NCI-H1417 treated with DMSO at 0.1 percent for 48 hours (cell line): Measurements from ENCODE around the gene MYO18B.
"Not testable (repeated sequence)": the region's sequence is repeated elsewhere in the genome, so short reads cannot be mapped to it uniquely, and the experiment has no call there.

Experiments
- DNase-seq: peaks from one replicate; lab custom pipeline; 2025; lab: John Stamatoyannopoulos, UW

The MYO18B gene, protein sequence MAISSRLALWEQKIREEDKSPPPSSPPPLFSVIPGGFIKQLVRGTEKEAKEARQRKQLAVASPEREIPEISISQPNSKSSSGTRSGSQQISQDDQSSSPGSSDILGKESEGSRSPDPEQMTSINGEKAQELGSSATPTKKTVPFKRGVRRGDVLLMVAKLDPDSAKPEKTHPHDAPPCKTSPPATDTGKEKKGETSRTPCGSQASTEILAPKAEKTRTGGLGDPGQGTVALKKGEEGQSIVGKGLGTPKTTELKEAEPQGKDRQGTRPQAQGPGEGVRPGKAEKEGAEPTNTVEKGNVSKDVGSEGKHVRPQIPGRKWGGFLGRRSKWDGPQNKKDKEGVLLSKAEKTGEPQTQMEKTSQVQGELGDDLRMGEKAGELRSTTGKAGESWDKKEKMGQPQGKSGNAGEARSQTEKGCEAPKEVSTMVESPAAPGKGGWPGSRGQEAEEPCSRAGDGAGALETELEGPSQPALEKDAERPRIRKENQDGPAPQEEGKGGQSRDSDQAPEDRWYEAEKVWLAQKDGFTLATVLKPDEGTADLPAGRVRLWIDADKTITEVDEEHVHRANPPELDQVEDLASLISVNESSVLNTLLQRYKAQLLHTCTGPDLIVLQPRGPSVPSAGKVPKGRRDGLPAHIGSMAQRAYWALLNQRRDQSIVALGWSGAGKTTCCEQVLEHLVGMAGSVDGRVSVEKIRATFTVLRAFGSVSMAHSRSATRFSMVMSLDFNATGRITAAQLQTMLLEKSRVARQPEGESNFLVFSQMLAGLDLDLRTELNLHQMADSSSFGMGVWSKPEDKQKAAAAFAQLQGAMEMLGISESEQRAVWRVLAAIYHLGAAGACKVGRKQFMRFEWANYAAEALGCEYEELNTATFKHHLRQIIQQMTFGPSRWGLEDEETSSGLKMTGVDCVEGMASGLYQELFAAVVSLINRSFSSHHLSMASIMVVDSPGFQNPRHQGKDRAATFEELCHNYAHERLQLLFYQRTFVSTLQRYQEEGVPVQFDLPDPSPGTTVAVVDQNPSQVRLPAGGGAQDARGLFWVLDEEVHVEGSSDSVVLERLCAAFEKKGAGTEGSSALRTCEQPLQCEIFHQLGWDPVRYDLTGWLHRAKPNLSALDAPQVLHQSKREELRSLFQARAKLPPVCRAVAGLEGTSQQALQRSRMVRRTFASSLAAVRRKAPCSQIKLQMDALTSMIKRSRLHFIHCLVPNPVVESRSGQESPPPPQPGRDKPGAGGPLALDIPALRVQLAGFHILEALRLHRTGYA (N-terminal part only)

DNA sequence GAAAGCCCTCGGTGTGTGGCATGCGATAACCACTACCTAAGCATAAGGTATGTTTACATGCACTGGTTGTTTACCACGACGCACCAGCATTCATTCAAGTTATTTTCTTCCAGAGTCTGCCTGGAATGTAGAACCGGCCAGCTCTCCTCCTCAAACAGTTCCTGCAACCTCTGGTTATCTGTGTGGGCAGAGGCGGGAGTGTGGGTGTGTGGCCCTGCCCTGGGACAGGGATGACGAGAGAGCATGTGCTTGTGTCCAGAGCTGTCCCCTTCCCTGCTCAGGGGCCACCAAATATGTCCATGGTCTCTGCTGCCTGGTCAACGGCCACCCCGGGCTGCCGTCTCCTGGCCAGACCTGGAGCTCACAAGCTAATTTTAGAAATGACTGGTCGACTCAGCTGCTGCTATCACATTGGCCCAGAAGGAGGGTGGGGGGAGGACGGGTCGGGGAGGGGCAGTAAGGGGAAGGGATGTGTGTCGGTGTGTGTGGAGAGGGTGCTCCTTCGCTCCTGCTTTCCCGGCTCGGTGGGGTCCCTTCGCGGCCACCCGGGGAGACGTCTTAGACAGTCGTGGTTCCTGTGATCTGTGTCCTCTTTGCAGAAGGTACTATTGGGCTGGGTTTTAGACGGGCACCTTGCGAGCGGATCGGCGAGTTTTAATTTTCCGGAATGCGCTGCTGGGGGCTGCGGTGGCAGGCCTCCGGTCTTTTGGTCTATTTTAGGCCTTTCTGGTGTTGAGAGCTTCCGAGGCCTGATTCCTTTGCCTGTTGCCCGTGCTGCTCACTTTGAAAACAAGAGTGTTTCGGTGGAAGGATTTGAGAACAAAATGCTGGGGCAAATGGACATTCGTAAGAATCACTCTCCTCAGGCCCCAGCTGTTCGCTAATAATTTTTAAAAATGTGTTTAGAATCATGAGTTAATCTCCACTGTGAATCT, at the start of gene MYO18B:
MYO18B (plus strand) TSS at position 497 of the 935 bp plus-strand sequence. CDS start 18,905 bp downstream, outside the sequence.
- DNase-seq, result no peak

DNA sequence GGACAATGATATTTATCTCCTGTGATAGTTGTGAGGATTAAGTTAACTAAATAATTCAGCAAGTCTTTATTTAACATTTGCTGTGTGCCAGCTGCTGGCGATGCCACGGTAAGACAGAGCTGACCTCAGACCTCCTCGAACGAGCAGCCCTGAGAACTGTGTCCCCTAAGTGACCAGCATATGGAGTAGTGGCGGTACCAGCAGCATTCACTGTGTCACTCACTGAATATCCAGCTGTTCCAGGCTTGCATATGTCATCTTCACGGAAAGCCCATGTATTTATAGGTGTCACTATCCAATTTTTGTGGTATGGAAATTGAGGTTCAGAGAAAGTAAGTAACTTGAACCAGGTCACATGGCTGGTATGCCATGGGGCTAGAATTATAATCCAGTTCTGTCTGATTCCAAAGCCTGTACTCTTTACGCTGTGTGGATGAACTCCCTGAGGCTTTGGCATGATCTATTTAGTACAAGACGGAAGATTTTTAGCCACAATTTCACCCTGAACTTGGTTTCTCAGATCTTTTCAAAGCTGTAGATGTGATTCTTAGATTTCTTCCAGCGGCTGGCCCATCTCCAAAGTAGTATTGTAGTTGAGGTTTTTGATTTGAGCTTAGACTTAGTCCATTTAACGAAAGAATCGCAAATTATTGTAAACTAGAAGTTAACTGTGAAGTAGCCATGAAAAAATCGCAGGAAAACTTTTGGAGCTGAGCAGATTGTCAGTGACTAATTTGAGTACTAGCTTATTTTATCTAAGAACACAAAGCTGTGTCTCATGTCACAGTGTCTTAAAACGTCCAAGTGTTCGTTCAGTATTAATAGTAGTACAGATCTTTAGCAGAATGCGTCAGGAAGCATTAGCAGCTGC, 49.4 kb upstream of the MYO18B start:
- no peak for DNase-seq

DNA sequence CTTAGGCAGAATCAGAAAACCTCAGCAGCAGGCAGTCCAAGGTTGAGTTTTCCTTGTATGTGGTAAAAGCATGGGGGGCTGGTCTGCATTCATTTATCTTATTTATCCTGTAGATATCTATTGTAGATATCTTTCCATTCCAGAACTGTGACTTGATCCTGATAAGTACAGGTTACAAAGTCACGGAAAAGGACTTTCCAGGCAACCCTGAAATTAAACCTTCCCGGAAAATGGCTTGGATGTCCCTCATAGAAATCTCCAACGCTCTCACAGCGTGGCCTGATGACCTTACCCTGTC, 48.8 kb upstream of the MYO18B start:
- DNase-seq, result no peak

DNA sequence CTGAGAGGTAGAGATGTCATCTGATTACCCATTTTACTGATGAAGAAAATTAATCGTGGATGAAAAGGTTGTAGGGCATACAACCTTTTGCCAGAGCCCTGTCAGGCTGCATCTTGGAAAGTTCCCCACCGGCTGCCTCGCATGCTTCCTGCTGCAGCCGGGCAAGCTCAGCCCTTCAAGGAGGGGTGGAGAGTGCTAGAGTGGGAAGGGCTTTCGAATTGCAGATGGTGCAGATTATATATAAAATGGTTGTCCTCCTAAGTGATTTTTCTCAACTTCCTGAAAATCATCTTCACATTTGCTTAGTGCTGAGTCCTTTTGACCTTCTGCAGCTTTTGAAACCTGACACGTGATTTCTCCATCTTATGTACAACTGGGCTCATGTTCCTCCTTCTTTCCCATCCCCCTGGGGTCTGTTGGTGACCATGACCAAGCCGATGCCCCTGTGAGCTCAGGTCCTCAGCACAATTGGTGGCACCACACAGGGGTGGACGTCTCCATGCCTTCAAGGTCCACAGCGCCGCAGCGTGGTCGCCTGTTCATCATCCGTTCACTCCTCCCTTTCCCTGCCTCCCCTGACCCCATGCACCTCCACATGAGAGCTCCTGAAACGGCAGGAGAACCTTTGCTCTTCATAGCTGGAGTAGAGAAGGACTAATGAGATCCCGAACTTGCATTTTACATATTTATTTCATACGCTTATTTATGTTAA, 47.6 kb upstream of the MYO18B start:
- no peak for DNase-seq

DNA sequence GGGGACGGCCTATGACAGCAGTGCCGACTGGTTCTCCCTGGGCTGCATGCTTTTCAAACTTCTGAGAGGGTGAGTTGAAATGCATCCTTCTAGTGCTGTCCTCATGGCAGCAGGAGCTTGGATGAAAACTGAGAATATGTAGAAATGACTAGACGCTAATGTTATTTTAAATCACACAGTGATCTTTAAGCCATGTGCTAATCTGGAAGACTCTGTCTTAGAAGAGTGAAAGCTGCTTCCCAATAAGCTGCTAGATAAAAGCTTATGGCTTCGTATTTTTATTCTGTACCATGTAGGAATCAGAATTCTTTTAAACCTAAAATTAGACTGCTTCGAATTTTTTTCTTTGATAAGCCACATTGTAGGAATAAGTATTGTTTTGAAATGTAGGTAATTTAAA, 46.8 kb upstream of the MYO18B start:
- no peak for DNase-seq

DNA sequence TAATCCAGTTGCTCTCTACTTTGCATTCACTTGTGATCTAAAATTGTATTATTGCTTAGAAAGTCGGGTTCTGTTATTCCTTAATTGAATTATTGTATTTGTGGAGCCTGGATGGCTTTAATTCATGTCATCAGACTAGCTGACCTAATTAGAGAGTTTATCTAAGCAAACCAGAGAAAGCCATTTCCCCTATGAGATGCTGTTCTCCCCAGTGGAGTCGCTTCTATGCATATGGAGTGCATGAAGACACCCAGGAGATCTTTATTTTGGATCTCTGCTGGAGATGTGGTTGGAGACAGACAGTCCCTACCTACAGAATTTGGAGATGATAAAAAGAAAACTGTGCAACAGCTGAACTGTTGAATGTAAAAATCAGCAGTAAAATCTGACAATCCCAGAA, 45.2 kb upstream of the MYO18B start:
- DNase-seq, result no peak

DNA sequence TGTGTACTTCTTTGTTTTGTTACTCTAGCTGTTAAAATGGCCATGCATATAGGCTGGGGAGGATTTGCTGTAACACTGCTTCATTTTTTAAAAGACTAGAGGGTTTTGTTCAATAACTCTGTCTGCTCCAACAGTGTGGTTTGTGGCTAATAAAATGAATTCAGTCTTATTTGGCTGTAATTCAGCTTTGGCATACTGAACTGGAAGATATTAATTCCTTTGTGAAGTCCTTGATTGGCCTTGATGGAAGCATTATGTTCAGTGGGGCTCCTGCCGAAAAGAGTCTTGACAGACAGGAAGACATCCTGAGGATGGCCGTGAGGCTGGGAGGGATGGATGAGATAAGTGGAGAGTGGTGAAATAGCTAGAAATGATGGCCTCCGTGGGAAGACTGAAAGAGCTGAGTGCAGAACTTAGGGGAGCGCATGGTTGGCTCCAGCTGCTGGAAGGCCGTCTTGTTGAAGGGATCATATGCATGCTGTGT, 44.8 kb upstream of the MYO18B start:
- DNase-seq, result no peak

DNA sequence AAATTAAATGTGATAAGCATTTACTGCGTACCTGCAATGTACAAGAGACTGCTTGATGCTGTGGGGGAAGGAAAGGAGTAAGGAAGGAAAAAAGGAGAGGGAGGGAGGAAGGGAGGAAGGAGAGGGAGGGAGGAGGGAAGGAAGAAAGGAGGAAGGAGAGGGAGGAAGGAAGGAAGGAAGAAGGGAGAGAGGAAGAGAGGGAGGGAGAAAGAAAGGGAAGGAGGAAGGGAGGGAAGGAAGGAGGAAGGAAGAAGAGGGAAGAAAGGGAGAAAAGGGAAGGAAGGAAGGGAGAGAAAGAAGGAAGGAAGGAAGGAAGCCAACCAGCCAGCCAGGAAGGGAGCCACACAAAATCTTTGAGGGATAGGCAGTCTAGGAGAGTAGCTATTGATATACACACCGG, 44.0 kb upstream of the MYO18B start:
- no peak for DNase-seq

DNA sequence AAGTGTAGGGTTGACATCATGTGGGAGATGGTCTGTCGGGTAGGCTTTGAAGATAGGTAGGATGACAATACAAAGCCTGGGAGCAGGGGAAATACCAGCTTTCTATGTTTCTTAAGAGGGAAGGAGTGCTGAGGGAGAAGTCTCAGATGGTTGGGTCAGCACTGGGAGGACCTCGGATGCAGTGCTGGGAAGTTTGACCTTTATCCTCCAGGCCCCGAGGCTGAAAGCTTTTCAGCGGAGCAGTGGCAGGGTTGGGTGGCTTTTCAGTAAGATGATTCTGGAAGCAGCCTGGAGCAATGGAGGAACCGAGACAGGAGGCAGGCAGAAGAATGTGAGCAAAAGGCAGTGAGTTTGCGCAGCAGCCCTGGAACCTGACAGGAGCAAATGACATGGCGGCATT, 43.5 kb upstream of the MYO18B start:
- no peak for DNase-seq

DNA sequence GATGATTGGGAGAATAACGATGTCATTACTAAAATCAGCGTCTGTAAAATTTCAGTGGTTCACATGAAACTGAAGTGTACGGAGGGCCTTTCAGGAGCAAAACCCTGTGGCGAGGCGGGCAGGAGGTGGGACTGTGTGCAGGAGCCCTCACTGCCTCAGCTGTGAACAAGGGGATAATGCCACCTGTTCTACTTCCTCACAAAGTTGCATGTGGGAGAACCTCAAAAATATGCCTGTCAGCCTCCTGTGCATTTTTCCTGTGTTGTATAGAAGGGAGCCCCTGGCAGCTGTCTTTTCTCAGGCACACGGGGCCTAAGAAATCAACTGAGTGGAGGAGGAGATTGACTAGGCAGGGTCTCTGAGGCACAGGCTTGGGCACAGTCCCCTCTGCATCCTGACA, 43.0 kb upstream of the MYO18B start:
- DNase-seq, result no peak

DNA sequence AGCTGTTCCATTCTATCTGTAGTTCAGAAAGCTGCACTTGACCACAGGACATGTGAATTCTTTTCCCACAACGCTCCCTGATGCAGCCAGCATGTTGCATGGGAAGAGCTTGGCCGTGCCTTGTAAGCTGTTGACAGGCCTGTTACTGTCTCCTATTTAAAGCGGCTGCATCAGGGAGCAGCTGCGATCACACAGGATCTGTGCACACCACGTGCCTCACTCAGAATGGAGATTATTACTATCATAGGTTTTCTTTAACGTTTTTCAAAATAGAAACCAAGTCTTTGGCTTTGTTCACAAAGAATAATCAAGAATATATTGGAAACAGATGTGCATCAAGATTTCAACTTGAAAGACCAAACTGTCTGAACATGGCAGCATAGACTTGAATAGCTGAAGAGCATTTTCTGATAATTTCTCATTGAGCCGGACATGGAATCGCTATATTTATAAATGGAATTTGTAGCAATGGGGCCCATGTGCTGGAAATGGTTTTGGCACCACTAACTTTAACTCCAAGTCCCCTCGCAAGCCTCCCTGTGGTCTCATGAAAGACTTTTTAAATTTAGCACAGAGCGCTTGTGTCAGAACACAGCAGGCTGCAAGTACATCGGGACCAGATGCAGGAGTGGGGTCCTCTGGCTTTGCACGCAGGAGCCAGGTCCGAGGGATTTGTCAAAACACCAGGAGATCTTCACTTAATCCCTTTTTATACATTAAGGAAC, 40.8 kb upstream of the MYO18B start:
- DNase-seq, result no peak

DNA sequence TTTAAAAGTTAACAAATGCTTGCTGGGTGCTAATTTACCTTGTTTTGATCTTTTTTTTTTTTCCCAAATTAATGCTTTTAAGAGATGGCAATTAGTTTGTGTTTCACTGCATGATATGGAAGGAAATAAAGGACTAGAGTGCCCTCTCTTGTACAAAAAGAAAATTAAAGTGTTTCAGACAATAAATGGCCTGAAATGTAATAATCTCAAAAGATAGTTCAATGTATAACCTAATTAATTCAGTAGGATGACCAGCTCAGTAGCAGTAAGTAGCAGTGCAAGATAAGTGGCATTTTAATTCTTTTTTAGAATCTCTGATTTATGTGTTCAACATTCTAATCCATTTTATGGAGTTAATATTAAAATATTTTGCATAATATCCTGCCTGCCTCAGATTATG, 39.9 kb upstream of the MYO18B start:
- no peak for DNase-seq

DNA sequence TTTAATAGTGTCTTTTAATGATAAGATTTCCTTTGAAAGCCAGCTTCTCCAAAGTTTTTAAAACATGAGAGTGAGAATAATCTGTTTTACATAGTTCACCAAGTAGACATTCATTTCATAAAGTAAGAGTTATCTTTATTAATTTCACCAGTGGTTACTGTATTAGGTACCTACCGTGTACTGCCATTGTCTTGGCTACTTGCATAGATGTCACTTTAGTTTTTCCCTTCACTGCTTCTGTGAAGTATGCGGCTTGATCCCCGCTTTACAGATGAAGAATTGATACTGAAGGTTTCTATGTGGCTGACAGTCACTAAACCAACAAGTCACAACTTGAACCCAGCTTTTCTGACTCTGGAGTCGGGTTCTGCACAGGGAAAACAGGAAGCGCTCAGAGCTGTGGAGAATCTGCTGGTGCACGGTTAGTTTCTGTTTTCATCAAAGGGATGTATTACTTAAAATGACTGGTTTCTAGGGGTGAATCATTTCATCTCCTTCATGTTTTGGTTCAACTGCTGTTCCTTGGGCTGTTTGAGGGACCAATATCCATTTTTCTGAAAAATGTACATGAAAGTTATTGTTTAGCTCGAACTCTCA, 39.3 kb upstream of the MYO18B start:
- no peak for DNase-seq

DNA sequence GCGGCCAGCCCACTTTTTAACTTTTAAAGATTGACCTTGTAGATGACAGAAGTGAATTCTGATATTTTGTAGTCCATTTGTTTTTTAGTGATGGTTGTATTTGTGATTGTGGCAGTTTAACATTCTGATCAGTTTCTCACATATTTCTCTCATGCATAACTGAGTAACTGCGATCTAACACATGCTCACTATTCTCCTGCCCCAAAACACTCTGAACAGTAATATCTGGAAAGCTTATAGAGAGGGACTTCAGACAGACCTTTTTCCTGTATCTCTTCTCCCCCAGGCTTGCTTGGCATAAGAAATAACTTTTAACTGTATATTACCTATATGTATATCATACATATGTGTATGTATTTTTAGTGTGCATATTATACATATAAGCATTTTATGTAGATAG, 37.3 kb upstream of the MYO18B start:
- no peak for DNase-seq

DNA sequence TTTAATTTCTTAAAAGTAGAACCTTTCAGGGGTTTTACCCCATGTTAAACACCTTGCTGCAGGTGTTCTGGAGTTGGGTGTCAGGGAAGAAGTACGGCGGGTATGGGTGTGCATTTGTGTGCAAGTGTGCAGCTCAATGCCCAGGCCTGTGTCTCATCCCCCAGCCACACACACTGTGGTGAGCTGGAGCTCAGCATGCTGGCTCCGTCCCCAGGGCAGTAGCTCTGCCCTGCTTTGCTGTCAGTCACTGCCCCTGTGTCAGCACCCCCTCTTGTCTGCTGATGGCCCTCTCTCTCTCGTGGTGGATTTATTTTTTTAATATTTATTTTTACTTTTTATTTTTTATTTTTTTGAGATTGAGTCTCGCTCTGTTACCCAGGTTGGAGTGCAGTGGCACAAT, 35.8 kb upstream of the MYO18B start:
- DNase-seq, result no peak

DNA sequence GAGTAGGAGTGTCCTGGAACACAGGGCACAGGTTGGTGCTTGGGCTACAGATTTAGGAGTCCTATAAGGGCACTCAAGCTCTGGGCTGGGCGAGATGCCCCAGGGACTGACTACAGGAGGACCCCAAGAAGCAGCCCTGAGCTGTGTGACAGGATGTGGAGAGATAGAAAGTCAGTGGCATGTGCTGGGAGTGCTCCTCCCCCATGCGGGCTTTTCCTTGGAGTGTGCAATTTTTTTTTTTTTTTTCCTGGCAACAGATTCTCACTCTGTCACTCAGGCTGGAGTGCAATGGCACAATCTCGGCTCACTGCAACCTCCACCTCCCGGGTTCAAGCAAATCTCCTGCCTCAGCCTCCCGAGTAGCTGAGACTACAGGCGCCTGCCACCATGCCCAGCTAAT, 33.6 kb upstream of the MYO18B start:
- not testable (repeated sequence) for DNase-seq

DNA sequence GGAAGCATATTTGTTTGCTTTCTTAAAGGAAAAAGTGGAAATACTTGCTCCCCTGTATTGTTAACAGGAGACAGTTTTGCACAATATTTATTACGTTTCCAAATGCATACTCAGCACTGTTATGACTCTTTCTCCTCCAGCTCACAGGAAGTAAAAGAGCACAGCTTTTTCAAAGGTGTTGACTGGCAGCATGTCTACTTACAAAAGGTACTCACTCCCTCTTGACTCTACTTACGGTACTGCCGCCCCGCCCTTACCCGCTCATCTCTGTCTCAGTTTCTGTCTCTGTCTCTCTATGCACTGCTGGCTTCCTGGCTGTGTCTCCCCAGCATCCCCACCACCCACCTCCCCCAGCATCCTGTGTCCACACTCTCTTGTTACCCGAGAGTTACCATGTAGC, 32.2 kb upstream of the MYO18B start:
- DNase-seq, result no peak

DNA sequence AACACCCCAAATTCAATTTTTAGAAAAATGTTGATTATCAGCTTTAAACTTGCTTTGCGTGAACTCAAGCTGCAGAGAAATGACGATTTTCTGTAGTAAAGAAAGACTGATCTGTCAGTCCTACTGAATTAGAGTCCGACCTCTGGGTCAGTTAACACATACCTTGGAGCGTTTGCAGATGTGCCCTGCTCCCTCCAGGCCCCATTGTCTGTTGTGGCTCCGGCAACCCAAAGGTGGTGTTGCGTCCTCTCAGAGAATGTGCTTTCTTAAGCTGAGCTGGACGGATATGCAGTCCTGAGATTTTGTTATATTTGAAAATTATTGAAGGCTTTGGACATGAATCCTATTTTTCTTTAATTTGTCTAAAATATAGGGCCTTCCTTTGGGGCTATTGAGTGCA, 31.5 kb upstream of the MYO18B start:
- no peak for DNase-seq

DNA sequence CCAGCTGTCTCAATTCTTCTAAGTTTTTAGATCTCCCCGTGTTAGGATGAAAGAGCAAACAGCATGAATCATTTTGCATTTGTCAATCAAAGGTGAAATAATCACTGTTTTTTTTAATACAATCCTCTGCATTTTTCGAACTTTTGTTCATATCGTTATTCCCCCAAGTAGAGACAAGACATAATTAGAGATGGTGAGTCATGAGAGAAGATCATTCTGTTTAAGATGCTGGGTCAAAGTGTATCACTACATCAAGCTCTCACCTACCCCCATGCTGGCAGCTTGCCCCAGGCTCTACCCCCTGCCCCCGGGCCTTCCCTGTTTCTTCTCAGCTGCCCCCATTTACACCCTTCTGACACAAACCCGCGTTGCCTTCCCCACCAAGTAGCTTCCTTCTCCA, 30.5 kb upstream of the MYO18B start:
- no peak for DNase-seq
